Measurements from ENCODE around the gene SV2B.

DNA sequence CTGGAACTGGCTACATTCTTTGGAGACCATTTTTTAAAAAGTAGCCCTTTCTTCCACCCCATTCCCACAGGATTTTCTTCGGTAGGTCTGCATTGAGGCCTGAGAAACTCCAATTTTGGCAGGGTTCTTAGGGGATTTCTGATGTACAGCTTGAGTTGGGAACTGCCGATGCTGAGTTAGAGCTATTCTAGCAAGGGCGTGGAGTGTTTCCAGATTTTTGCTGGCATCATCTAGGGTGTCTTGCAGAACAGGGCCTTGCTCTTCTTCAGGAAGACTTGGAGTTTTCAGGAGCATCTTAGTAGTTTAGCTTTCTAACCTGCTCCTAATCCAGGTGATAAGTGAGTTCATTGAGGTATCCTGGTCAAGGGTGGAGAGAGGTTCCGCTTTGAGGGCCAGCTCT, 41.0 kb downstream of the SV2B start:
- TF ChIP-seq, protein P1, sequence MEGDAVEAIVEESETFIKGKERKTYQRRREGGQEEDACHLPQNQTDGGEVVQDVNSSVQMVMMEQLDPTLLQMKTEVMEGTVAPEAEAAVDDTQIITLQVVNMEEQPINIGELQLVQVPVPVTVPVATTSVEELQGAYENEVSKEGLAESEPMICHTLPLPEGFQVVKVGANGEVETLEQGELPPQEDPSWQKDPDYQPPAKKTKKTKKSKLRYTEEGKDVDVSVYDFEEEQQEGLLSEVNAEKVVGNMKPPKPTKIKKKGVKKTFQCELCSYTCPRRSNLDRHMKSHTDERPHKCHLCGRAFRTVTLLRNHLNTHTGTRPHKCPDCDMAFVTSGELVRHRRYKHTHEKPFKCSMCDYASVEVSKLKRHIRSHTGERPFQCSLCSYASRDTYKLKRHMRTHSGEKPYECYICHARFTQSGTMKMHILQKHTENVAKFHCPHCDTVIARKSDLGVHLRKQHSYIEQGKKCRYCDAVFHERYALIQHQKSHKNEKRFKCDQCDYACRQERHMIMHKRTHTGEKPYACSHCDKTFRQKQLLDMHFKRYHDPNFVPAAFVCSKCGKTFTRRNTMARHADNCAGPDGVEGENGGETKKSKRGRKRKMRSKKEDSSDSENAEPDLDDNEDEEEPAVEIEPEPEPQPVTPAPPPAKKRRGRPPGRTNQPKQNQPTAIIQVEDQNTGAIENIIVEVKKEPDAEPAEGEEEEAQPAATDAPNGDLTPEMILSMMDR (IDR thresholded peaks at IDR 0.05; ENCODE audit: insufficient read depth, low read depth, low read length), result no peak
- TF ChIP-seq EZH2 (IDR thresholded peaks at IDR 0.05; ENCODE audit: insufficient read depth, low read length), result no peak

Data from astrocyte (in vitro differentiated cells and primary cell).